Measurements from ENCODE around the gene GRAMD2A. TPM values are rescaled to one million over a fixed set of nuclear protein-coding genes. Genes with fewer than 3 reads are reported as not detected.

GRAMD2A gene
- total RNA-seq, 4 donors from 2014 or later = 0.67 to 4.1 TPM; not detected in 2

GRCh38 chr15:72146221-72146620, 51.4 kb downstream of the GRAMD2A start:
- no peak for DNase-seq
- Histone ChIP-seq H3K27ac (no peak overlapping the region), H3K27me3 (no peaks in the 10 kb centered on the region), H3K4me3 (no peak overlapping the region), H3K9me3 (no peaks in the 10 kb centered on the region), H3K4me1 (no peaks in the 10 kb centered on the region), H3K36me3 (no peaks in the 10 kb centered on the region)
- intact Hi-C loops (cut with DNase I; ENCODE audit: low total_unique reads) = no loop called here
- no peak for TF ChIP-seq POLR2A (IDR thresholded peaks at IDR 0.05)
- no peak for TF ChIP-seq CTCF (IDR thresholded peaks at IDR 0.05)

GRCh38 chr15:72141171-72142084, 56.2 kb downstream of the GRAMD2A start:
- Histone ChIP-seq H3K4me1 (no peaks in the 10 kb centered on the region), H3K9me3 (no peaks in the 10 kb centered on the region), H3K27me3 (no peaks in the 10 kb centered on the region), H3K27ac (no peak overlapping the region), H3K36me3 (no peaks in the 10 kb centered on the region), H3K4me3 (no peak overlapping the region)
- TF ChIP-seq CTCF (IDR thresholded peaks at IDR 0.05) (no peak), POLR2A (IDR thresholded peaks at IDR 0.05) (no peak)
- intact Hi-C loops (cut with DNase I; ENCODE audit: low total_unique reads) = no loop called here
- DNase-seq = no peak

GRCh38 chr15:72140088-72140487, 57.5 kb downstream of the GRAMD2A start:
- TF ChIP-seq CTCF (IDR thresholded peaks at IDR 0.05) (no peak), POLR2A (IDR thresholded peaks at IDR 0.05) (no peak)
- intact Hi-C loops (cut with DNase I; ENCODE audit: low total_unique reads) = no loop called here
- H3K27ac ChIP-seq = no peak overlapping the region
- no peak for DNase-seq
- no peaks in the 10 kb centered on the region for H3K4me1 ChIP-seq
- no peaks in the 10 kb centered on the region for H3K27me3 ChIP-seq
- no peak overlapping the region for H3K4me3 ChIP-seq
- H3K9me3 ChIP-seq = no peaks in the 10 kb centered on the region
- H3K36me3 ChIP-seq = no peaks in the 10 kb centered on the region

GRCh38 chr15:72139667-72140066, 57.9 kb downstream of the GRAMD2A start:
- H3K4me1 ChIP-seq = no peaks in the 10 kb centered on the region
- H3K4me3 ChIP-seq = no peak overlapping the region
- no peak for TF ChIP-seq CTCF (IDR thresholded peaks at IDR 0.05)
- TF ChIP-seq POLR2A (IDR thresholded peaks at IDR 0.05) = no peak
- no peak for DNase-seq
- intact Hi-C loops (cut with DNase I; ENCODE audit: low total_unique reads) = no loop called here
- H3K36me3 ChIP-seq = no peaks in the 10 kb centered on the region
- H3K27ac ChIP-seq = no peak overlapping the region
- H3K27me3 ChIP-seq = no peaks in the 10 kb centered on the region
- no peaks in the 10 kb centered on the region for H3K9me3 ChIP-seq

Measured in uterus (tissue), 4 donors.